Measurements from ENCODE around the gene CD8B2. TPM values are rescaled to one million over a fixed set of nuclear protein-coding genes. Genes with fewer than 3 reads are reported as not detected.
A peak's percentile ranks its signal among the peaks of the same experiment; 100 is the strongest.

Gene CD8B2
- total RNA-seq, 1 experiment from 2014 or later = not detected

GRCh38 chr2:106563195-106563594, 76.0 kb downstream of the CD8B2 start:
- no peaks in the 10 kb centered on the region for H3K27me3 ChIP-seq (ENCODE audit: insufficient read depth, low read length)
- H3K14ac ChIP-seq (ENCODE audit: insufficient read depth, low read length) = no peak overlapping the region
- Mint-ChIP-seq H3K4me3 (no peak overlapping the region), H3K27ac (no peak overlapping the region), H3K4me1 (peaks cover 6 to 9% of the 10 kb centered on the region in 2 experiments; a peak in 2 of 4 replicates), H3K27me3 (ENCODE audit: low read depth) (peaks cover 8% of the 10 kb centered on the region), H3K36me3 (ENCODE audit: insufficient read depth in 1 of 3, low read depth in 3 of 3) (peaks cover 0 to 17% (median 5%) of the 10 kb centered on the region in 3 experiments), H3K9me3 (peaks cover 9 to 13% of the 10 kb centered on the region in 2 experiments)
- H3K9ac ChIP-seq (ENCODE audit: extremely low read depth, insufficient read length, low read length) = no peak overlapping the region
- no CpG with 5 or more reads among the region's 2 CpGs for WGBS (ENCODE audit: extremely low coverage, insufficient read length, low lambda C conversion rate)
- H3K79me2 ChIP-seq (ENCODE audit: insufficient read depth, low read length) = no peaks in the 10 kb centered on the region
- no peak overlapping the region for H3K4ac ChIP-seq (ENCODE audit: low read depth, low read length)
- no peak overlapping the region for H2BK120ac ChIP-seq (ENCODE audit: low read depth, low read length, poor library complexity, severe bottlenecking)
- H2BK12ac ChIP-seq (ENCODE audit: insufficient read length, low read depth, low read length) = no peak overlapping the region
- H2AFZ ChIP-seq (ENCODE audit: low read length) = no peak overlapping the region
- H3K56ac ChIP-seq (ENCODE audit: insufficient read length, low read depth, low read length) = no peak overlapping the region
- no peaks in the 10 kb centered on the region for H4K20me1 ChIP-seq (ENCODE audit: control insufficient read depth, insufficient read depth, insufficient read length)
- H3K4me2 ChIP-seq (ENCODE audit: insufficient read depth, insufficient read length, low read length) = no peak overlapping the region
- no peak overlapping the region for H3K27ac ChIP-seq (ENCODE audit: insufficient read length, low read depth, low read length)
- no peak overlapping the region for H2BK15ac ChIP-seq (ENCODE audit: low read depth, low read length)
- H2BK20ac ChIP-seq (ENCODE audit: low read depth, low read length, poor library complexity, severe bottlenecking) = no peak overlapping the region
- H2BK5ac ChIP-seq (ENCODE audit: insufficient read length, low read length) = no peak overlapping the region
- H3K9me3 ChIP-seq (ENCODE audit: control insufficient read depth, low read depth, low read length) = peaks cover under 1% of the 10 kb centered on the region
- no peak overlapping the region for H3T11ph ChIP-seq (ENCODE audit: low read length)
- H3K18ac ChIP-seq (ENCODE audit: insufficient read length, low read depth, low read length) = no peak overlapping the region
- H3K23me2 ChIP-seq (ENCODE audit: insufficient read length, low read depth, low read length, poor library complexity, severe bottlenecking) = no peaks in the 10 kb centered on the region
- no peak overlapping the region for H2AK5ac ChIP-seq (ENCODE audit: insufficient read length, low read length)
- no peak overlapping the region for H4K91ac ChIP-seq (ENCODE audit: insufficient read length, low read depth, low read length)
- DNase-seq = no peak
- peak; percentile 41; the same call in 2 of the 3 replicates for TF ChIP-seq CTCF (conservative IDR thresholded peaks at IDR 0.05)
- no peaks in the 10 kb centered on the region for H3K79me1 ChIP-seq (ENCODE audit: insufficient read depth, low read depth, low read length, poor library complexity, severe bottlenecking)
- no peak overlapping the region for H3K23ac ChIP-seq (ENCODE audit: insufficient read length, low read depth, low read length)
- H4K8ac ChIP-seq (replicated peaks; ENCODE audit: insufficient read length, low read depth, low read length) = no peak overlapping the region
- H3K4me1 ChIP-seq (ENCODE audit: insufficient read depth, low read length) = no peaks in the 10 kb centered on the region
- H4K5ac ChIP-seq (ENCODE audit: insufficient read length, low read depth, low read length) = no peak overlapping the region
